H1 (cell line): ENCODE results near the gene FRMPD2.
A peak's percentile ranks its signal among the peaks of the same experiment; 100 is the strongest.

ENCODE experiments used
- BRCA1 ChIP-seq: IDR thresholded peaks from 2 replicates; pipeline ENCODE4 v1.6.1; 2012; ENCODE audit warnings: low read depth, low read length, improper control_type of control experiment
- CTCF ChIP-seq, 3 experiments: IDR thresholded peaks; 1 replicate in 2 of 3; 2 replicates in 1 of 3; pipeline versions ENCODE4 v1.5.1 to v1.6.1; 2011; ENCODE audit warnings: low read length in 3 of 3, mild to moderate bottlenecking in 3 of 3, inconsistent platforms in 2 of 3, low read depth in 1 of 3, moderate library complexity in 1 of 3; ENCODE audit not compliant: insufficient read depth in 1 of 3; ENCODE audit errors: control extremely low read depth in 1 of 3
- EGR1 ChIP-seq: IDR thresholded peaks from 2 replicates; pipeline ENCODE4 v1.6.1; 2011; ENCODE audit warnings: low read depth, low read length, borderline replicate concordance
- EZH2 ChIP-seq: fragments of 200-600 bp; sonication (generic); IDR thresholded peaks from 2 replicates; pipeline ENCODE4 v1.7.1; 2012; ENCODE audit warnings: low read depth, mild to moderate bottlenecking, moderate library complexity, low read length, inconsistent platforms; ENCODE audit not compliant: severe bottlenecking
- JUN ChIP-seq: IDR thresholded peaks from 2 replicates; pipeline ENCODE4 v1.6.1; 2011; ENCODE audit warnings: low read depth, mild to moderate bottlenecking, improper control_type of control experiment, low read length
- POLR2A ChIP-seq, 2 experiments: IDR thresholded peaks; 1 replicate in 1 of 2; 2 replicates in 1 of 2; pipeline ENCODE4 v1.6.1; 2011; ENCODE audit warnings: low read depth in 2 of 2, low read length in 2 of 2, mild to moderate bottlenecking in 2 of 2; ENCODE audit errors: control extremely low read depth in 1 of 2
- POLR2AphosphoS5 ChIP-seq: IDR thresholded peaks from 2 replicates; pipeline ENCODE4 v1.6.1; 2011; ENCODE audit warnings: low read depth, low read length
- RAD21 ChIP-seq, 2 experiments: IDR thresholded peaks in 1 of 2; conservative IDR thresholded peaks in 1 of 2; 2 replicates each; pipeline ENCODE4 v1.6.1; 2011; ENCODE audit warnings: low read depth in 2 of 2, low read length in 2 of 2, improper control_type of control experiment in 1 of 2, inconsistent platforms in 1 of 2, mild to moderate bottlenecking in 1 of 2, moderate library complexity in 1 of 2
- RXRA ChIP-seq: IDR thresholded peaks from 2 replicates; pipeline ENCODE4 v1.6.1; 2011; ENCODE audit warnings: low read depth, mild to moderate bottlenecking, low read length, moderate library complexity; ENCODE audit not compliant: insufficient read depth
- USF2 ChIP-seq: IDR thresholded peaks from 2 replicates; pipeline ENCODE4 v1.6.1; 2011; ENCODE audit warnings: low read length, improper control_type of control experiment
- YY1 ChIP-seq: IDR thresholded peaks from 2 replicates; pipeline ENCODE4 v1.6.1; 2011; ENCODE audit warnings: low read depth, mild to moderate bottlenecking, low read length

- TF ChIP-seq EZH2 (no peak), RXRA (no peak), YY1 (no peak), BRCA1 (no peak), POLR2A (IDR thresholded peaks at IDR 0.05; ENCODE audit: control extremely low read depth in 1 of 2, low read depth in 2 of 2, low read length in 2 of 2) (no peak), CTCF (IDR thresholded peaks at IDR 0.05; ENCODE audit: control extremely low read depth in 1 of 3, insufficient read depth in 1 of 3, low read depth in 1 of 3, low read length in 3 of 3) (peak in 2 of 3 experiments; percentile 36 to 37; a peak in 3 of 4 replicates), JUN (no peak), USF2 (no peak), RAD21 (IDR thresholded peaks at IDR 0.05 in 1 of 2, conservative IDR thresholded peaks at IDR 0.05 in 1 of 2; ENCODE audit: low read depth in 2 of 2, low read length in 2 of 2) (peak; percentile 9 to 17; a peak in 2 of 4 replicates), POLR2AphosphoS5 (no peak), EGR1 (no peak)
Observed at GRCh38 chr10:48242171-48242904, 32.2 kb downstream of the FRMPD2 start.
